CD1c-positive myeloid dendritic cell (primary cell): ENCODE measurements around the gene TEX9.
A peak's percentile ranks its signal among the peaks of the same experiment; 100 is the strongest.

ENCODE experiments used
- DNase-seq: peaks from one replicate; pipeline ENCODE4 v3.0.0-alpha.2; 2016; ENCODE audit errors: extremely low spot score

The TEX9 gene

DNA sequence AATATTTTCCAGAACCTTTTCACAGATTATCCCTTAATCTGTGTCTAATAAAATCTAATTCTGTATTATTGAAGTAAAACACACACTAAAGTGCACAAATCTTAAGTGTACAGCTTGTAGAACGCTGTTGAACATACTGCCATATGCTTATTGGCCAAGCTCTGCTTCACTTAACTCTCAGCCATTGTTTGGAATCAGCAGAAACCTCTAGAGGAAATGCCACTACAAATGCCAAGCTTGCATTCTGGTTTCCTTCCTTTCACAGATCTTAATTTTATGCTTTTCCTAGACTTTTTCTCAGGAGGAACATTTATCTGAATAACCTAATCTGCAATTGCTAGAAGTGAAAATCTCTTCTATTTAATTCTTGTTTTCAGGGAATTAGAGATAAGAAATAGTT is 89.6 kb downstream of the TEX9 start:
- no peak for DNase-seq

DNA sequence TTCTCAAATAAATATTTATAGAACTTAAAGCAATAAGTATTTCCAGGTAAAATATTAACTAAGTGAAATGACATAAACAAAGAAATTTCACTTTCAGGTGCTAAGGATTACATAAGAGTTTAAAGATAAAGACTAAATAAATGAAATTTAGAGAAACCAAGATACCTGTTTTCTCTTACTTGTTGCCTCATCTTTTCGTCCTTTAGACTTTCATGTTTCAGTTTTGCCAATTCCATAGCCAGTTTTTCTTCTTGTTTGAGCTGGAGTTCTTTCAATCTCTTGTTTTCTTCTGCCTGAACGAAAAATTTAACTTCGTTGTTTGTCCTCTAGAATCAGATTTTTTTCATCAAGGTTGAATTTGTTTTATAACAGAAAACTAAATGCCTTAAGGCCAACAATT is 91.0 kb downstream of the TEX9 start:
- no peak for DNase-seq

DNA sequence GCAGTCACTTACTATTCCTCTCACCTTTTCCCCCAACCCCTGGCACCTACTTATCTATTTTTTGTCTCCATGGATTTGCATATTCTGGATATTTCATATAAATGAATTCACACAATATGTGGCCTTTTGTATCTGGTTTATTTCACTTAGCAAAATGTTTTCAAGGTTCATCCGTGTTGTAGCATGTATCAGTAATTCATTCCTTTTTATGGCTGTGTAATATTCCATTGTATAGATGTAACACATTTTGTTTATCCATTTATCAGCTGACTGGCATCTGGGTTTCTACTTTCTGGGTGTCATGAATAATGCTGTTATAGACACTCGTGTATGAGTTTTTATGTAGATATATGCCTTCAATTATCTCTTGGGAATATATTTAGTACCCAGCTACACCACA is 93.9 kb downstream of the TEX9 start:
- DNase-seq: no peak

DNA sequence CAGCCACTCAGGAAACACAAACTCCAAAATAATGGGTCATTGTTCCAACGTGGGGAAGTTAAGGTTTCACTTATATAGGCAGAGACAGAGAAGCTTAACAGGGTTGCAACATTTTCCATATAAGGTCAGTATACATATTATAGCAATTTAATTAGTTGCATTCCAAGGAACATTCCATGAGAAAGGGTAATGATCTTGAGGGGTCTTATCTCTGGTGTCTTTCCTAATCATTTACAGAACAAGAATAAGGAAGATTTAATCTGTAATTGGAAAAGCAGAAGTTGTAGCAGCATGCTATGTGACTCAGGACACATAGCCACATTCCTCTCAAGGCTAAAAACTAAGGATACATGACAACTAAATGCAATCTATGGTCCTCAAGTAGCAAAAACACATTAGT is 94.8 kb downstream of the TEX9 start:
- DNase-seq: peak; percentile 18

DNA sequence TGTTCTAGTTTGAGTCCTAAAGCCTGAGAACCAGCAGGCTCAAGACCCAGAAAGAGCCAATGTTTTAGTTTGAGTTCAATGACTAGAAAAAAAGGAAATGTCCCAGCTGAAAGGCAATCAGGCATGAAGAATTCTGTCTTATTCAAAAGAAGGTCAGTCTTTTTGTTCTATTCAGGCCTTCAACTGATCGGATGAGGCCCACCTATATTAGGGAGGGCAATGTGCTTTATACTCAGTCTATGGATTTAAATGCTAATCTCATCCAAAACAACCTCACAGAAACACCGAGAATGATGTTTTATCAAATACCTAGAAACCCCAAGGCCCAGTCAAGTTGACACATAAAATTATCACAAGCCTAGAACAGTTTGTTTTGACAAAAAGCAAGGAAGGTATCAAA is 95.7 kb downstream of the TEX9 start:
- DNase-seq: no peak

DNA sequence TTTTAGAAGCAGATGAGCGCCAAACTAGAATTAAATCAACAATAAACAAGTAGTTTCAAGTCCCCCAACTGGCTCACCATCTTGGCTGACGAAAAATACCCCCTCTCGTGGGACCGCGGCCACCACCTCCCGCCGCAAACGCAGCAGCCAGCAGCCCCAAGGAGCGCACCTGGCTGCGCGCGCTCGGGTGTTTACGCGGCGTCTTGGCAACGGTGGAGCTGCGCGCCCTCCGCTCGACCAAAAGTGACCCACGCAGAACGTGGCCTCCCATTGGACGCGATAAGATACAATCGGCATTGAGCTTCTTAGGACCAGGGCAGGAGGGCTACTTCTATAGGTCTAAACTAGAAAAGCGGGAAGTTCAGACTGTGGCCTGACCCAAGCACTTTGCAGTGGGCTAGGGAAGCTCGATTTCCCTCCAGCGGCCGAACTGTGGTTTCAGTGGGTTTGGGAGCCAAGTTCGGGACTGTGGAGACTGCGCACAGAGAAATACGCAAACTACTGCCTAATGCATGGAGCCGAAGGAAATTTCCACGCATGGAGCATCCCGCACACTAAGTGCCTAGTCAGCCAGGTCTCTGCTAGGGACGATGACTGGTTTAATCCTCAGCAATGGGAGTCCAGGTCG is 99.8 kb downstream of the TEX9 start, which contains the start of gene MNS1:
Gene MNS1, minus strand, starts transcription at position 245 of the 628 bp plus-strand sequence. Its CDS starts 165 bp downstream, at position 80.
- DNase-seq: peak; percentile 95

DNA sequence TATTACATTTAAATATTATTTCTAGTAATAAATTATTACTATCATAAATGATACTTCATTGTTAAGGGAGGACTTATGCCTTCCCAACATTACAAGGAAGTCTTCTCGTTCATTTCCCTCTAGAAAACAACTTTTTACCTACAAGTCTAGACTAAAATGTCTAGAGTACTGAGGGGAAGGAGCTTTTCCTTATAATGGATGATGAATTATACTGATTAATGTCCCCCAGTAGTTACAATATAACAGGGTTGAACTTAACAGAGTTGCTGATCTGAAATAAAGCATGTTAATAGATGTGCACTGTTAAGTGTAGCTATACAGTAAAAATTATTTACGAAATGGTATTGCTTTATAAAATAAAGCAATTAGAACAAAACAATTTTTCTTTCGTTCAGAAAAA is 102.4 kb downstream of the TEX9 start:
- DNase-seq: no peak

DNA sequence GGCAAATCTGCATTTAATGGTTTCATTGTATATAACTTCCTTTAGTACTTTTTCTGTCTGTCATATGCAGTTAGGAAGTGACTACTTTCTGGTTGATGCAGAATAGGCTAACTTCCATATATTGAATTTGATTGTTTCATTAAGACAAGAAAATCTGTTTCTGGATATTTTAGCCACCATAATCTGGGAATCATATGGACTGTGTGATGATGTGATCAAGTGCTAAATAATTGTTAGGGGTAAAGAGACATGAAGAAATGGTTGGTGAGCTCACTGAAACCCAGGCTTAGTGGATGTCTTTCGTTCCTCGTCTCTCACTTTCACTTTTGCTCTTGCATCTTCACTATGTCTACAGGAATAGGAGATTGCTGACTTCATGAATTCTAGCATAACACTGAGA is 103.2 kb downstream of the TEX9 start:
- peak; percentile 12 for DNase-seq

DNA sequence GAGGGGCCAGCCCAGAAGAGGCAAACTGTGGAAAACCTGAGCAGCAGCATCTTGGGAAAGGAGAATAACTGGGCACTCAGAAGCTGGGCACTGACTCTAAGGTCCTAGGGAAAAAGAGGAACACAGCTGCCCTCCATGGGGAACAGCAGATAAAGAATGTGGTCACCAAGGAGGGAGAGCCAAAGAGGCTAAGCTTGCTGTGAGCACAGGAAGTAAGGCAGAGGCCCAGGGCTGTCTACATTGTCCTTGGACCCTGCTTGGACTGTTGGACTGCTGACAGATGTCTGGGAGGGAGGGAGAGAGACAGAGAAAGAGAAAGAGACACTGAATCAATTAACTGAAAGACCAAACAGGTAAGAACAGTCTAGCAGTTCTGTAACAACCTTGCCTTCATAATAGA is 104.3 kb downstream of the TEX9 start:
- no peak for DNase-seq

DNA sequence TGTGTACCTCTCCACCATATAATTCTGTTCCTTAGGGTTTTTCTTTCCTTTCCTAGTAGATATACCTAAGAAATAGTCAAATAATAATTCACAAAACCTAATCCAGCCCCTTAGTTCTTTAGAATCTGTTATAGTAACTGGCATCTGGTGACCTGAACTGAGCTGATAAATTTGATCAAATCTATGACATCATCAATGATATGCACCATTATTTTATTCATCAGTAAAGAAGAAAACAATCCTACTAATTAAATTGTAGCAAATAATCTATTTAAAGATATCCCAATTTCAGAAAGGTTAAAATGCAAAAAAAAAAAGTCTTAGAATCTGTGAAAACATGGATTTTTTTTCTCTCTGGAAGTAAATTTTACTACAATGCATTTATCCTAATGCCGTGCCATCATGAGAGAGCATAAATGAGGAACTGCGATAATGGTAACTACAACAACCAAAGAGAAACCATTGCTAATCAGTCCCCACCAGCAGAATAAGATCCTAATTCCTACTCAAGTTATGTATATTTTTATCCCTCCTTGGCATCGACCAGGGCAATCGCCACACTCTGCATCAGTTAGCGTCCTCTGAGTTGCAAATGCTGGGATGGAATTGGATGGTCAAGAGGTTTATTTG is 106.3 kb downstream of the TEX9 start:
- DNase-seq: peak; percentile 23

DNA sequence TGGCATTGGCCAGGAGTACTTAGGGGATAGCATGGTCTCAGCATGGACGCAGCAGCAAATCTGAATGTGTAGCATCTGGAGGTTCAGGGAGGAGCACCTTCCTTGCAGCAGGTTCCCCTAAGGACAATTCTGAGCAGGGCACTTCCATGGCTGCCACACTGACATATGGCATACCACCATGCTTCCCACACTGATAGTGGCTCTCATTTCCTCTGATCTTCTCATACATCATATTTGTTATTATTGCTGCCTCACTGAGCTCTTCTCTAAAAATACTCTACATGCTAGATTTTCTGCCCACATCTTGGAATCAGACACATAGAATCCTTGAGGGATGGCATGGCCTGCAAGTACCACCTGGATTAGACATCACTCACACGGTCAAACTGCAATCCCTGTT is 107.1 kb downstream of the TEX9 start:
- no peak for DNase-seq

DNA sequence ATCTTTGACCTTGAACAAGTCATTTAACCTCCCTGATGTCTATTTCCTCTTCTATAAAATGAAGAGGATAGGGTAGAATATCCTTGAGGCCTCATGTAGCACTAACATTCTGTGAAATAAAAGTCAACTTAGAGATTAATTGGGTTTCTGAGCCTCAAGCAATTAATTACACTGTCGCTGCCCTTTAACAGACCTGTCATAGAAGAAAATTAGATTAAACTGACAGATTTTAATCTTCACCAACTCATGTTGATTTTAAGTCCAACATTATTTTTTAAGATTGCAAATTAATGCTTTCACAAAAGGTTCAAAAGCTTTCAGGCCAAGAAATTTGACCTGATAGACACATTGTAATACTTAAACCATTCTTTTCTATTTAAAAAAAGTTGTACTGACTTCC is 107.8 kb downstream of the TEX9 start:
- no peak for DNase-seq

DNA sequence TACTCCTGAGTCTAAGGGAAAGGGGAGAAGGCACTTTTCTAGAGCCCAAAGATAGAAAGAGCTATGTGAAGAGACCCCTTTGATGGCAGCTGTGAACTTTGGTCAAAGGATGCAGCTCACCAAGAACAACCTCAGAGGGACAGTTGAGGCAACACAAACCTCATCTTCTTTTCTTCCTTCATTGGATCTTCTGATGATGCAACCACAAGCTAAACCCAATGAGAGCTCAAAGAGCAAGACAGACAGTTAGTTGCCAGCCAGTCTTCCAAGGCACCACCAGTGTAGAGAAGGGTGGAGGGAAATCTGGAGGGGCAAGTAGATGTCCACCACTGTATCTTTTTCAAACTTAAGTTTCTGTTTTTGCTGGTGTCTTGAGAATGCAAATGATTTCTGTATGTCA is 110.1 kb downstream of the TEX9 start:
- no peak for DNase-seq
